Trophoblast cell (in vitro differentiated cells and primary cell): ENCODE measurements around the gene KCNH1.

Experiments used
- DNase-seq, 2 donors: peaks; one replicate each; pipeline ENCODE4 v3.0.0-alpha.2; 2016
- H2AFZ ChIP-seq: 2 replicates; pipeline ENCODE4 v1.6.1; 2013; ENCODE audit warnings: low read length, moderate library complexity, mild to moderate bottlenecking; ENCODE audit not compliant: insufficient read depth, poor library complexity
- H2AK5ac ChIP-seq: 2 replicates; pipeline ENCODE4 v1.6.1; 2013; ENCODE audit warnings: mild to moderate bottlenecking, low read length
- H2BK120ac ChIP-seq: 2 replicates; pipeline ENCODE4 v1.6.1; 2013; ENCODE audit warnings: low read length, mild to moderate bottlenecking, moderate library complexity; ENCODE audit not compliant: insufficient read depth, poor library complexity
- H2BK12ac ChIP-seq: 2 replicates; pipeline ENCODE4 v1.6.1; 2013; ENCODE audit warnings: mild to moderate bottlenecking, low read length, moderate library complexity
- H2BK5ac ChIP-seq: 2 replicates; pipeline ENCODE4 v1.6.1; 2013; ENCODE audit warnings: low read length, low read depth, moderate library complexity, mild to moderate bottlenecking; ENCODE audit not compliant: poor library complexity
- H3K14ac ChIP-seq: 2 replicates; pipeline ENCODE4 v1.6.1; 2013; ENCODE audit warnings: mild to moderate bottlenecking, low read length
- H3K18ac ChIP-seq: 2 replicates; pipeline ENCODE4 v1.6.1; 2013; ENCODE audit warnings: mild to moderate bottlenecking, low read length
- H3K23ac ChIP-seq: 2 replicates; pipeline ENCODE4 v1.6.1; 2013; ENCODE audit warnings: low read length
- H3K27ac ChIP-seq: 2 replicates; pipeline ENCODE4 v1.5.1; 2013; ENCODE audit warnings: low read depth, mild to moderate bottlenecking, inconsistent platforms, low read length, moderate library complexity
- H3K27me3 ChIP-seq: 2 replicates; pipeline ENCODE4 v1.6.1; 2013; ENCODE audit warnings: inconsistent platforms, mild to moderate bottlenecking, low read length, moderate library complexity; ENCODE audit not compliant: insufficient read depth
- H3K36me3 ChIP-seq, 2 experiments: 1 replicate in 1 of 2; 2 replicates in 1 of 2; pipeline ENCODE4 v1.6.1; 2013; ENCODE audit warnings: low read length in 2 of 2, mild to moderate bottlenecking in 2 of 2, moderate library complexity in 1 of 2; ENCODE audit not compliant: insufficient read depth in 2 of 2, control insufficient read depth in 1 of 2
- H3K4ac ChIP-seq: 2 replicates; pipeline ENCODE4 v1.6.1; 2013; ENCODE audit warnings: low read depth, mild to moderate bottlenecking, low read length, moderate library complexity
- H3K4me1 ChIP-seq, 2 experiments: 1 replicate in 1 of 2; 2 replicates in 1 of 2; pipeline ENCODE4 v1.6.1; 2013; ENCODE audit warnings: low read length in 2 of 2, mild to moderate bottlenecking in 2 of 2, moderate library complexity in 1 of 2; ENCODE audit not compliant: insufficient read depth in 2 of 2, control insufficient read depth in 1 of 2
- H3K4me2 ChIP-seq: 2 replicates; pipeline ENCODE4 v1.6.1; 2013; ENCODE audit warnings: inconsistent platforms, mild to moderate bottlenecking, low read length, moderate library complexity
- H3K4me3 ChIP-seq: 2 replicates; pipeline ENCODE4 v1.5.1; 2013; ENCODE audit warnings: mild to moderate bottlenecking, low read depth, low read length, inconsistent platforms
- H3K79me1 ChIP-seq: one replicate; pipeline ENCODE4 v1.6.1; 2013; ENCODE audit warnings: low read length
- H3K79me2 ChIP-seq: 2 replicates; pipeline ENCODE4 v1.6.1; 2013; ENCODE audit warnings: low read length, mild to moderate bottlenecking; ENCODE audit not compliant: control insufficient read depth, insufficient read depth, poor library complexity
- H3K9ac ChIP-seq: 2 replicates; pipeline ENCODE4 v1.6.1; 2013; ENCODE audit warnings: mild to moderate bottlenecking, low read length
- H3K9me3 ChIP-seq: 2 replicates; pipeline ENCODE4 v1.6.1; 2013; ENCODE audit warnings: low read depth, mild to moderate bottlenecking, control low read depth, inconsistent platforms, low read length; ENCODE audit not compliant: insufficient read depth
- H4K12ac ChIP-seq: 2 replicates; pipeline ENCODE4 v1.6.1; 2013; ENCODE audit warnings: low read depth, mild to moderate bottlenecking, low read length, moderate library complexity
- H4K8ac ChIP-seq: 2 replicates; pipeline ENCODE4 v1.6.1; 2013; ENCODE audit warnings: low read depth, mild to moderate bottlenecking, low read length, moderate library complexity
- H4K91ac ChIP-seq: one replicate; pipeline ENCODE4 v1.6.1; 2013; ENCODE audit warnings: low read depth, mild to moderate bottlenecking, low read length, moderate library complexity
- WGBS: extraction: QIAGEN DNeasy Blood & Tissue Kit; methylation state at CpG from one replicate; pipeline ENCODE4 v1.1.7; 2013; ENCODE audit warnings: missing lambda C conversion rate; ENCODE audit not compliant: insufficient read length, insufficient coverage; ENCODE audit errors: extremely low coverage; 5-methylcytosine and 5-hydroxymethylcytosine counted together

KCNH1 gene

DNA sequence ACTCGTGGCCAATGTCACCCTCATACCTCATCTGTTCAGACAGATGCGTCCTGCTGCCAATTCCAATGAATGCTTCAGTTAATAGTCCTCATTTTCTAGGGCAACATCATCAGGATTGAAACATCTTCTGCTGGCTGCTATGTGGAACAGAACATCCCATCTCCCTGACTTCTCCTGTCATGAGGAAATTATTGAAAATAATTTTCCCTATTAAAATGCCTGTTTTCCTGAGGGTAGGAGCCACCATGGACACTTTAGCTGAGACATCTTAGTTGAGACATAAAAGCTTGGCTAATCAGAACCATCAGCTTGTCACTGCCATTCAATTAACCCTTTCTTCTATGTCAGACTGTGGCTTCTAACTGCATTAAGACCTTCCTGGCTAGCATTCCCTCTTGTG, 409.2 kb downstream of the KCNH1 start:
- Histone ChIP-seq H3K9me3 (no peaks in the 10 kb centered on the region), H3K27ac (no peak overlapping the region), H3K23ac (no peak overlapping the region), H3K36me3 (no peaks in the 10 kb centered on the region), H3K4me2 (no peak overlapping the region), H3K79me2 (no peaks in the 10 kb centered on the region), H3K4ac (no peak overlapping the region), H4K91ac (no peak overlapping the region), H2BK120ac (no peak overlapping the region), H2BK5ac (no peak overlapping the region), H3K4me1 (no peaks in the 10 kb centered on the region), H2AFZ (no peak overlapping the region), H2AK5ac (no peak overlapping the region), H2BK12ac (no peak overlapping the region), H4K8ac (no peak overlapping the region), H3K79me1 (no peaks in the 10 kb centered on the region), H3K14ac (no peak overlapping the region), H4K12ac (no peak overlapping the region), H3K18ac (no peak overlapping the region), H3K27me3 (no peaks in the 10 kb centered on the region), H3K4me3 (no peak overlapping the region), H3K9ac (no peak overlapping the region)
- no CpG with 5 or more reads among the region's 2 CpGs for WGBS
- DNase-seq = no peak

DNA sequence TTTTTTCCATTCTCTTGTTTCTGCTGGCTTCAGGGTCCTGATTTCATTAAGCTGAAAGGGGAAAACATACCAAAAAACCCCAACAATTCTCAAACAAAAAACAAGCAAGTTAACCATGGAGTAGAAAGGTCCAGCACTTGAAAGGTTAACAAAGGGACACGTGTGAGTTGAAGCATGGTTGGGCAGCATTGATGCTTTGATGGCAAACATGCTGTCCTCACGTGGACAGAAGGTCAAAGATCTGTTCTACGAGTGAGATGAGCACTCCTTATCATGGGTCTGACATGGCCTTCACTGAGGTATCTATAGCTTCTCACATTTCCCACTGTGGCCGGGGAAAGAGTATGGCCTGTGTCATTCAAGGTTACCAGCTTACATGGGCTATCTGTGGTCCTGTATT, 410.3 kb downstream of the KCNH1 start:
- H4K12ac ChIP-seq = no peak overlapping the region
- no peak overlapping the region for H3K27ac ChIP-seq
- H2AFZ ChIP-seq = no peak overlapping the region
- no peak overlapping the region for H3K23ac ChIP-seq
- no peak overlapping the region for H2BK12ac ChIP-seq
- no peaks in the 10 kb centered on the region for H3K27me3 ChIP-seq
- no peak overlapping the region for H3K18ac ChIP-seq
- H3K9me3 ChIP-seq = no peaks in the 10 kb centered on the region
- DNase-seq = no peak
- no peaks in the 10 kb centered on the region for H3K79me2 ChIP-seq
- H4K8ac ChIP-seq = no peak overlapping the region
- H2AK5ac ChIP-seq = no peak overlapping the region
- no peaks in the 10 kb centered on the region for H3K79me1 ChIP-seq
- no peak overlapping the region for H3K14ac ChIP-seq
- no peaks in the 10 kb centered on the region for H3K4me1 ChIP-seq
- H3K4ac ChIP-seq = no peak overlapping the region
- WGBS = no CpG with 5 or more reads among the region's 4 CpGs
- H3K36me3 ChIP-seq = no peaks in the 10 kb centered on the region
- H3K4me2 ChIP-seq = no peak overlapping the region
- H2BK120ac ChIP-seq = no peak overlapping the region
- H3K4me3 ChIP-seq = no peak overlapping the region
- no peak overlapping the region for H2BK5ac ChIP-seq
- H4K91ac ChIP-seq = no peak overlapping the region
- H3K9ac ChIP-seq = no peak overlapping the region

DNA sequence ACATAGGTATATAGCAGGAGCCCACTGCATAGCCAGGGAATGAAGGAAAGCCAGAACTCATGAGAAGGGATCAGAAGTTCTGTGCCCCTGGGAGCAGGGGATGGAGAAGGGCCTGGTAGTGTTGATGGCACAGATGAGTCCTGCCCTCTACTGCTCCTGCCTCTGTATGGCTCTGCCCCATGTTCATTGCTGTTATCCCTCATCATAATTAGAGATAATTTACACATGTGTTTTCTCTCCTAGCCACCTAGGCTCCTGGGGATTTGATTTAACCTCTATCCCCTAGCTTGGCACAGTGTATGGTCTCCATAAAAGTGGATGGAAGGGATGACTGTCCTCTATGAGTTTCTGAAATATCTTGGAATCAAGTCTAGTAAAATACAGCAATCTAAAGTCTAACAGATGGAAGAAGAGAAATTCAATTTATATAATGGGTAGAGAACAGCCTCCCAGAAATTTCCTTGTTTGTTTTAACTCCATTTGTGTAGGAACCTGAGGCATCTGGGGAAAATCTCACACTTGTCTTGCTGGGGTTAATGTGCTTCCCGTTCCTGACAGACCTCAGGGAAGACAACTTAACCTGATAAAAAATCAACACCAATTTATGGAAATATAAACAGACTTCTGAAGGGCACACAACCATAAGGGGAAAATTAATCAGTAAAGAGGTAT, 411.4 kb downstream of the KCNH1 start:
- DNase-seq = no peak

DNA sequence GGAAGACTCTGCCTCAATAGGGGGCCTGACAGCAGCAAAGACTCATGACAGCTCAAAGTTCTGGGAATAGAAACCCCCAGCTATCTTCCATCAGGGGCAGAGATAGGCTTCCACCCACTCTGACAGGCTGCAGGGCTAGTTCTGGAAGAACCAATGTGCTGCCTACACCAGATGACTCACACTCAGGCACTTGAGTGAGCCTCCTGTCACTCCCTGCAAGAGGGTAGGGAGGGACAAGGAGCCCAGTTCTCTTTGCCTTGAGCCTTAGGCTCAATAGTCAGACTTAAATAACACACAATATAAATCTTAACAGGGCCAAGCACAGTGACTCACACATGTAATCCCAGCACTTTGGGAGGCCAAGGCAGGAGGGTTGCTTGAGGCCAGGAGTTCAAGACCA, 418.9 kb downstream of the KCNH1 start:
- Histone ChIP-seq H3K4ac (no peak overlapping the region), H4K8ac (no peak overlapping the region), H3K9me3 (no peaks in the 10 kb centered on the region), H2BK120ac (no peak overlapping the region), H3K27me3 (no peaks in the 10 kb centered on the region), H3K4me2 (no peak overlapping the region), H2BK12ac (no peak overlapping the region), H3K27ac (no peak overlapping the region), H3K23ac (no peak overlapping the region), H4K12ac (no peak overlapping the region), H3K18ac (no peak overlapping the region), H3K4me1 (no peaks in the 10 kb centered on the region), H3K79me2 (no peaks in the 10 kb centered on the region), H3K9ac (no peak overlapping the region), H2BK5ac (no peak overlapping the region), H3K79me1 (no peaks in the 10 kb centered on the region), H3K36me3 (no peaks in the 10 kb centered on the region), H3K4me3 (no peak overlapping the region), H2AK5ac (no peak overlapping the region), H3K14ac (no peak overlapping the region), H4K91ac (no peak overlapping the region), H2AFZ (no peak overlapping the region)
- no peak for DNase-seq

More for the DNA sequence above, 411.4 kb downstream of the KCNH1 start:
- H3K9ac ChIP-seq = no peak overlapping the region
- H2BK120ac ChIP-seq = no peak overlapping the region
- H3K36me3 ChIP-seq = no peaks in the 10 kb centered on the region
- no peak overlapping the region for H4K12ac ChIP-seq
- no peak overlapping the region for H3K4me3 ChIP-seq
- no peaks in the 10 kb centered on the region for H3K79me1 ChIP-seq
- H2AFZ ChIP-seq = no peak overlapping the region
- no peaks in the 10 kb centered on the region for H3K79me2 ChIP-seq
- no peaks in the 10 kb centered on the region for H3K9me3 ChIP-seq
- no CpG with 5 or more reads among the region's 1 CpG for WGBS
- no peak overlapping the region for H3K4me2 ChIP-seq
- no peak overlapping the region for H3K27ac ChIP-seq
- no peak overlapping the region for H4K8ac ChIP-seq
- H3K4ac ChIP-seq = no peak overlapping the region
- no peak overlapping the region for H3K18ac ChIP-seq
- H3K27me3 ChIP-seq = no peaks in the 10 kb centered on the region
- H2BK5ac ChIP-seq = no peak overlapping the region
- H2AK5ac ChIP-seq = no peak overlapping the region
- H3K14ac ChIP-seq = no peak overlapping the region
- no peaks in the 10 kb centered on the region for H3K4me1 ChIP-seq
- H2BK12ac ChIP-seq = no peak overlapping the region
- no peak overlapping the region for H4K91ac ChIP-seq
- H3K23ac ChIP-seq = no peak overlapping the region
